ENCODE measurements around the gene CELF5.
"Not testable (repeated sequence)": the region's sequence is repeated elsewhere in the genome, so short reads cannot be mapped to it uniquely, and the experiment has no call there.

CELF5 gene

GRCh38 chr19:3340340-3340739, 115.9 kb downstream of the CELF5 start:
- DNase-seq (ENCODE audit: low read depth in 3 of 3, low spot score in 1 of 3) = no peak

- DNase-seq (ENCODE audit: low read depth in 3 of 3, low spot score in 1 of 3) = no peak
Observed at GRCh38 chr19:3342246-3342645, 117.8 kb downstream of the CELF5 start.

GRCh38 chr19:3342962-3343361, 118.5 kb downstream of the CELF5 start:
- DNase-seq (ENCODE audit: low read depth in 3 of 3, low spot score in 1 of 3) = not testable (repeated sequence)

- no peak for DNase-seq (ENCODE audit: low read depth in 3 of 3, low spot score in 1 of 3)
Observed at GRCh38 chr19:3343619-3344502, 119.4 kb downstream of the CELF5 start.

- no peak for DNase-seq (ENCODE audit: low read depth in 3 of 3, low spot score in 1 of 3)
Observed at GRCh38 chr19:3344608-3345598, 120.4 kb downstream of the CELF5 start.

GRCh38 chr19:3345850-3346460, 121.5 kb downstream of the CELF5 start:
- DNase-seq (ENCODE audit: low read depth in 3 of 3, low spot score in 1 of 3) = no peak
